HepG2 (cell line): ENCODE data around the gene FER1L5.

Experiments used
- CCDC6 ChIP-seq: sonication (generic); formaldehyde crosslinking; IDR thresholded peaks from 2 replicates; pipeline ENCODE4 v1.8.1; 2022; ENCODE audit warnings: mild to moderate bottlenecking, missing genetic modification reagents, moderate library complexity
- CREB1 ChIP-seq, 2 experiments: fragments of 450-650 bp in 1 of 2; IDR thresholded peaks; 2 replicates each; pipeline ENCODE4 v1.6.1; 2016 to 2017; ENCODE audit warnings: control low read depth in 1 of 2, mild to moderate bottlenecking in 1 of 2, missing compliant biosample characterization in 1 of 2, missing genetic modification characterization in 1 of 2
- JUN ChIP-seq: sonication (generic); formaldehyde crosslinking; IDR thresholded peaks from 2 replicates; pipeline ENCODE4 v1.4.0; 2020; ENCODE audit warnings: mild to moderate bottlenecking, missing genetic modification reagents
- KDM5A ChIP-seq: fragments of 200-600 bp; sonication (generic); IDR thresholded peaks from 2 replicates; pipeline ENCODE4 v1.7.0; 2018; ENCODE audit warnings: antibody characterized with exemption, mild to moderate bottlenecking, low read length, borderline replicate concordance
- POLR2AphosphoS5 ChIP-seq: IDR thresholded peaks from 2 replicates; pipeline ENCODE4 v1.6.1; 2012; ENCODE audit warnings: low read depth, low read length
- YY1 ChIP-seq: IDR thresholded peaks from 2 replicates; pipeline ENCODE4 v1.6.1; 2011; ENCODE audit warnings: low read length, low read depth, moderate library complexity, mild to moderate bottlenecking; ENCODE audit not compliant: insufficient read depth, insufficient replicate concordance
- ZBTB1 ChIP-seq: sonication (generic); formaldehyde crosslinking; IDR thresholded peaks from 2 replicates; pipeline ENCODE4 v1.4.0; 2020; ENCODE audit warnings: missing genetic modification reagents, borderline replicate concordance
- ZNF556 ChIP-seq: sonication (generic); formaldehyde crosslinking; IDR thresholded peaks from 2 replicates; pipeline ENCODE4 v1.4.0; 2020; ENCODE audit warnings: mild to moderate bottlenecking, missing genetic modification reagents, borderline replicate concordance
- ZNF614 ChIP-seq: IDR thresholded peaks from 2 replicates; pipeline ENCODE4 v1.6.1; 2018; ENCODE audit warnings: missing biosample characterization, missing genetic modification reagents, inconsistent platforms, borderline replicate concordance
- ZNF644 ChIP-seq: IDR thresholded peaks from 2 replicates; pipeline ENCODE4 v1.6.1; 2016; ENCODE audit warnings: low read depth
- TF ChIP-seq, protein P1 (sequence below): sonication (generic); formaldehyde crosslinking; IDR thresholded peaks from 2 replicates; pipeline ENCODE4 v1.4.0; 2020; ENCODE audit warnings: mild to moderate bottlenecking, missing genetic modification reagents, borderline replicate concordance
- TF ChIP-seq, protein P2 (sequence below): sonication (generic); formaldehyde crosslinking; IDR thresholded peaks from 2 replicates; pipeline ENCODE4 v1.5.0; 2020; ENCODE audit warnings: mild to moderate bottlenecking, missing genetic modification reagents, moderate library complexity
- TF ChIP-seq, protein P3 (sequence below): IDR thresholded peaks from 2 replicates; pipeline ENCODE4 v1.6.1; 2012; ENCODE audit warnings: low read length, improper control_type of control experiment

DNA sequence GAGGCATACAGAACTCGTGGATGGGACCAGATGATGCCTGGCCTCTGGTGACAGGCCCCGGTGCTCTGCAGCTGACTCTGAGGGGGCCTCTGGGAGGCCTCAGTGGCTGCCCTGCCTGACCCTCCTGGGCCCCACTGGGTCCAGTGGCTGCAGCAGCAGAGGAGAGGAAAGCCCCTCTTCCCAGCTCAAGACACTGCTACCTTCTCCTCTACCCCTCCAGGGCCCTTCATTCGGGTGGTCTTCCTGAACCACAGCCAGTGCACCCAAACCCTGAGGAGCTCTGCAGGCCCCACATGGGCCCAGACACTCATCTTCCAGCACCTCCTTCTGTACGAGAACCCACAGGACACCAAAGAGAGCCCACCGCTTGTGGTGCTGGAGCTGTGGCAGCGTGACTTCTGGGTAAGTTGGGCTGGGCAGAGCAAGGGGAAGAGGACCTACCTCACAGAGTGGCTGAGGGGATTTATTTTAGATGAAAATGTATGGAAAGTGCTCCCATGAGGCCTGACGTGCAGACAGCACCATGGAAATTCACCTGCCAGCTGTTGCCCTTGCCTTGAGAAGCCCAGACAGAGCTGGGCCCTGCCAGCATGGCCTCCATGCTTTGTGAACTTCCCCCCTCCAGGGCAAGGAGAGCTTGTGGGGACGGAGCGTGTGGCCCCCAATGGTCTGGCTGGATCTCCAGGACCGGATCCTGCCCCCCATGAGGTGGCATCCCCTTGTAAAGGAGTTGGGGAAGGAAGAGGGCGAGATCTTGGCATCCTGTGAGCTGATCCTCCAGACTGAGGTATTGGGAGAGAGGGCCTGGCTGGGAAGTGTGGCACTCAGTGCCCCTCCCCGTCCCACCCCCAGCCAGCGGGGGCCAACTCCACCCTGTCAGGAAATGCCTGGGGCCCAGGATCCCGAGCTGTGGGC lies 51.0 kb downstream of the FER1L5 start:
- no peak for TF ChIP-seq CCDC6
- no peak for TF ChIP-seq ZNF614 (CRISPR knock-in tag)
- no peak for TF ChIP-seq ZNF556 (CRISPR knock-in tag)
- TF ChIP-seq, protein P1, sequence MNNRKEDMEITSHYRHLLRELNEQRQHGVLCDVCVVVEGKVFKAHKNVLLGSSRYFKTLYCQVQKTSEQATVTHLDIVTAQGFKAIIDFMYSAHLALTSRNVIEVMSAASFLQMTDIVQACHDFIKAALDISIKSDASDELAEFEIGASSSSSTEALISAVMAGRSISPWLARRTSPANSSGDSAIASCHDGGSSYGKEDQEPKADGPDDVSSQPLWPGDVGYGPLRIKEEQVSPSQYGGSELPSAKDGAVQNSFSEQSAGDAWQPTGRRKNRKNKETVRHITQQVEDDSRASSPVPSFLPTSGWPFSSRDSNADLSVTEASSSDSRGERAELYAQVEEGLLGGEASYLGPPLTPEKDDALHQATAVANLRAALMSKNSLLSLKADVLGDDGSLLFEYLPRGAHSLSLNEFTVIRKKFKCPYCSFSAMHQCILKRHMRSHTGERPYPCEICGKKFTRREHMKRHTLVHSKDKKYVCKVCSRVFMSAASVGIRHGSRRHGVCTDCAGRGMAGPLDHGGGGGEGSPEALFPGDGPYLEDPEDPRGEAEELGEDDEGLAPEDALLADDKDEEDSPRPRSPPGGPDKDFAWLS (CRISPR knock-in tag) = no peak
- TF ChIP-seq, protein P2, sequence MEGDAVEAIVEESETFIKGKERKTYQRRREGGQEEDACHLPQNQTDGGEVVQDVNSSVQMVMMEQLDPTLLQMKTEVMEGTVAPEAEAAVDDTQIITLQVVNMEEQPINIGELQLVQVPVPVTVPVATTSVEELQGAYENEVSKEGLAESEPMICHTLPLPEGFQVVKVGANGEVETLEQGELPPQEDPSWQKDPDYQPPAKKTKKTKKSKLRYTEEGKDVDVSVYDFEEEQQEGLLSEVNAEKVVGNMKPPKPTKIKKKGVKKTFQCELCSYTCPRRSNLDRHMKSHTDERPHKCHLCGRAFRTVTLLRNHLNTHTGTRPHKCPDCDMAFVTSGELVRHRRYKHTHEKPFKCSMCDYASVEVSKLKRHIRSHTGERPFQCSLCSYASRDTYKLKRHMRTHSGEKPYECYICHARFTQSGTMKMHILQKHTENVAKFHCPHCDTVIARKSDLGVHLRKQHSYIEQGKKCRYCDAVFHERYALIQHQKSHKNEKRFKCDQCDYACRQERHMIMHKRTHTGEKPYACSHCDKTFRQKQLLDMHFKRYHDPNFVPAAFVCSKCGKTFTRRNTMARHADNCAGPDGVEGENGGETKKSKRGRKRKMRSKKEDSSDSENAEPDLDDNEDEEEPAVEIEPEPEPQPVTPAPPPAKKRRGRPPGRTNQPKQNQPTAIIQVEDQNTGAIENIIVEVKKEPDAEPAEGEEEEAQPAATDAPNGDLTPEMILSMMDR = no peak
- TF ChIP-seq ZBTB1 (CRISPR knock-in tag) = no peak
- TF ChIP-seq KDM5A = no peak
- TF ChIP-seq ZNF644 (CRISPR knock-in tag) = no peak
- no peak for TF ChIP-seq POLR2AphosphoS5
- no peak for TF ChIP-seq JUN
- TF ChIP-seq CREB1 (IDR thresholded peaks at IDR 0.05) = no peak
- TF ChIP-seq CREB1 (CRISPR knock-in tag; IDR thresholded peaks at IDR 0.05) = no peak
- no peak for TF ChIP-seq YY1
- TF ChIP-seq, protein P3, sequence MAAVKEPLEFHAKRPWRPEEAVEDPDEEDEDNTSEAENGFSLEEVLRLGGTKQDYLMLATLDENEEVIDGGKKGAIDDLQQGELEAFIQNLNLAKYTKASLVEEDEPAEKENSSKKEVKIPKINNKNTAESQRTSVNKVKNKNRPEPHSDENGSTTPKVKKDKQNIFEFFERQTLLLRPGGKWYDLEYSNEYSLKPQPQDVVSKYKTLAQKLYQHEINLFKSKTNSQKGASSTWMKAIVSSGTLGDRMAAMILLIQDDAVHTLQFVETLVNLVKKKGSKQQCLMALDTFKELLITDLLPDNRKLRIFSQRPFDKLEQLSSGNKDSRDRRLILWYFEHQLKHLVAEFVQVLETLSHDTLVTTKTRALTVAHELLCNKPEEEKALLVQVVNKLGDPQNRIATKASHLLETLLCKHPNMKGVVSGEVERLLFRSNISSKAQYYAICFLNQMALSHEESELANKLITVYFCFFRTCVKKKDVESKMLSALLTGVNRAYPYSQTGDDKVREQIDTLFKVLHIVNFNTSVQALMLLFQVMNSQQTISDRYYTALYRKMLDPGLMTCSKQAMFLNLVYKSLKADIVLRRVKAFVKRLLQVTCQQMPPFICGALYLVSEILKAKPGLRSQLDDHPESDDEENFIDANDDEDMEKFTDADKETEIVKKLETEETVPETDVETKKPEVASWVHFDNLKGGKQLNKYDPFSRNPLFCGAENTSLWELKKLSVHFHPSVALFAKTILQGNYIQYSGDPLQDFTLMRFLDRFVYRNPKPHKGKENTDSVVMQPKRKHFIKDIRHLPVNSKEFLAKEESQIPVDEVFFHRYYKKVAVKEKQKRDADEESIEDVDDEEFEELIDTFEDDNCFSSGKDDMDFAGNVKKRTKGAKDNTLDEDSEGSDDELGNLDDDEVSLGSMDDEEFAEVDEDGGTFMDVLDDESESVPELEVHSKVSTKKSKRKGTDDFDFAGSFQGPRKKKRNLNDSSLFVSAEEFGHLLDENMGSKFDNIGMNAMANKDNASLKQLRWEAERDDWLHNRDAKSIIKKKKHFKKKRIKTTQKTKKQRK = no peak
